H9 (cell line): ENCODE results near the gene PTPRJ. TPM values are rescaled to one million over a fixed set of nuclear protein-coding genes. Genes with fewer than 3 reads are reported as not detected.

ENCODE experiments used
- DNase-seq: peaks from one replicate; pipeline ENCODE4 v3.0.0-alpha.2; 2017
- H2AFZ ChIP-seq: one replicate; pipeline ENCODE4 v1.6.1; 2013; ENCODE audit warnings: mild to moderate bottlenecking, low read length, control low read depth, moderate library complexity
- H2AK5ac ChIP-seq: 2 replicates; pipeline ENCODE4 v1.6.1; 2013; ENCODE audit warnings: low read length, control low read depth, mixed read lengths; ENCODE audit not compliant: insufficient read length
- H2BK120ac ChIP-seq: one replicate; pipeline ENCODE4 v1.6.1; 2013; ENCODE audit warnings: low read depth, mild to moderate bottlenecking, low read length, control low read depth, inconsistent platforms; ENCODE audit not compliant: poor library complexity, severe bottlenecking
- H2BK12ac ChIP-seq: 2 replicates; pipeline ENCODE4 v1.6.1; 2013; ENCODE audit warnings: low read length, control low read depth, mixed read lengths, low read depth; ENCODE audit not compliant: insufficient read length
- H2BK15ac ChIP-seq: 2 replicates; pipeline ENCODE4 v1.6.1; 2013; ENCODE audit warnings: low read depth, low read length, control low read depth
- H2BK20ac ChIP-seq: one replicate; pipeline ENCODE4 v1.6.1; 2013; ENCODE audit warnings: low read depth, mild to moderate bottlenecking, low read length, control low read depth, inconsistent platforms; ENCODE audit not compliant: poor library complexity, severe bottlenecking
- H2BK5ac ChIP-seq: 2 replicates; pipeline ENCODE4 v1.6.1; 2013; ENCODE audit warnings: low read length, control low read depth, mixed read lengths; ENCODE audit not compliant: insufficient read length
- H3K14ac ChIP-seq: 2 replicates; pipeline ENCODE4 v1.6.1; 2013; ENCODE audit warnings: low read length, control low read depth; ENCODE audit not compliant: insufficient read depth
- H3K18ac ChIP-seq: 2 replicates; pipeline ENCODE4 v1.6.1; 2013; ENCODE audit warnings: low read depth, mild to moderate bottlenecking, mixed read lengths, low read length, control low read depth; ENCODE audit not compliant: insufficient read length
- H3K23ac ChIP-seq: 2 replicates; pipeline ENCODE4 v1.6.1; 2013; ENCODE audit warnings: low read length, control low read depth, mixed read lengths, low read depth; ENCODE audit not compliant: insufficient read length
- H3K23me2 ChIP-seq: 2 replicates; pipeline ENCODE4 v1.6.1; 2013; ENCODE audit warnings: low read depth, mild to moderate bottlenecking, mixed read lengths, low read length, control low read depth; ENCODE audit not compliant: insufficient read length, poor library complexity, severe bottlenecking
- H3K27ac ChIP-seq: 2 replicates; pipeline ENCODE4 v1.5.1; 2013; ENCODE audit warnings: low read length, control low read depth, mixed read lengths, low read depth; ENCODE audit not compliant: insufficient read length
- H3K27me3 ChIP-seq: 2 replicates; pipeline ENCODE4 v1.6.1; 2013; ENCODE audit warnings: low read length, control low read depth, inconsistent platforms; ENCODE audit not compliant: insufficient read depth
- H3K4ac ChIP-seq: 2 replicates; pipeline ENCODE4 v1.6.1; 2013; ENCODE audit warnings: low read depth, mild to moderate bottlenecking, control low read depth, inconsistent platforms, low read length, moderate library complexity
- H3K4me1 ChIP-seq: 2 replicates; pipeline ENCODE4 v1.6.1; 2013; ENCODE audit warnings: low read length, control low read depth, inconsistent platforms; ENCODE audit not compliant: insufficient read depth
- H3K4me2 ChIP-seq: 2 replicates; pipeline ENCODE4 v1.6.1; 2013; ENCODE audit warnings: low read length, control low read depth, mixed read lengths; ENCODE audit not compliant: insufficient read length, insufficient read depth
- H3K56ac ChIP-seq: 2 replicates; pipeline ENCODE4 v1.6.1; 2013; ENCODE audit warnings: low read depth, mild to moderate bottlenecking, mixed read lengths, low read length, control low read depth; ENCODE audit not compliant: insufficient read length
- H3K79me1 ChIP-seq: 2 replicates; pipeline ENCODE4 v1.6.1; 2013; ENCODE audit warnings: low read depth, mild to moderate bottlenecking, moderate library complexity, low read length, control low read depth, inconsistent platforms; ENCODE audit not compliant: insufficient read depth, poor library complexity, severe bottlenecking
- H3K79me2 ChIP-seq: 2 replicates; pipeline ENCODE4 v1.6.1; 2013; ENCODE audit warnings: low read length, control low read depth, inconsistent platforms; ENCODE audit not compliant: insufficient read depth
- H3K9ac ChIP-seq: 2 replicates; pipeline ENCODE4 v1.6.1; 2013; ENCODE audit warnings: low read length, control low read depth, mixed read lengths; ENCODE audit not compliant: insufficient read length; ENCODE audit errors: extremely low read depth
- H3K9me3 ChIP-seq: one replicate; pipeline ENCODE4 v1.6.1; 2013; ENCODE audit warnings: low read depth, low read length, inconsistent platforms; ENCODE audit not compliant: control insufficient read depth
- H3T11ph ChIP-seq: one replicate; pipeline ENCODE4 v1.6.1; 2013; ENCODE audit warnings: mild to moderate bottlenecking, low read length, control low read depth, inconsistent platforms
- H4K20me1 ChIP-seq: one replicate; pipeline ENCODE4 v1.6.1; 2013; ENCODE audit not compliant: control insufficient read depth, insufficient read length, insufficient read depth
- H4K5ac ChIP-seq: 2 replicates; pipeline ENCODE4 v1.6.1; 2013; ENCODE audit warnings: low read depth, mild to moderate bottlenecking, mixed read lengths, low read length, control low read depth; ENCODE audit not compliant: insufficient read length
- H4K8ac ChIP-seq: replicated peaks from 2 replicates; pipeline ENCODE4 v1.6.1; 2013; ENCODE audit warnings: low read length, control low read depth, mixed read lengths, low read depth; ENCODE audit not compliant: insufficient read length
- H4K91ac ChIP-seq: 2 replicates; pipeline ENCODE4 v1.6.1; 2013; ENCODE audit warnings: low read depth, mild to moderate bottlenecking, moderate library complexity, mixed read lengths, low read length, control low read depth; ENCODE audit not compliant: insufficient read length
- H3K27ac Mint-ChIP-seq, 3 experiments: 2 replicates in 2 of 3; 3 replicates in 1 of 3; pipeline ENCODE4 v1.8.0; 2020 to 2021; ENCODE audit warnings: mixed read lengths in 3 of 3, mild to moderate bottlenecking in 1 of 3, moderate library complexity in 1 of 3
- H3K27me3 Mint-ChIP-seq: 2 replicates; pipeline ENCODE4 v1.8.0; 2021; ENCODE audit warnings: low read depth, mild to moderate bottlenecking, moderate library complexity, mixed read lengths
- H3K36me3 Mint-ChIP-seq, 3 experiments: 2 replicates in 2 of 3; 3 replicates in 1 of 3; pipeline ENCODE4 v1.8.0; 2020 to 2021; ENCODE audit warnings: low read depth in 3 of 3, mixed read lengths in 3 of 3; ENCODE audit not compliant: insufficient read depth in 1 of 3
- H3K4me1 Mint-ChIP-seq, 2 experiments: 2 replicates each; pipeline ENCODE4 v1.8.0; 2020; ENCODE audit warnings: mixed read lengths in 2 of 2
- H3K4me3 Mint-ChIP-seq, 2 experiments: 2 replicates in 1 of 2; 3 replicates in 1 of 2; pipeline ENCODE4 v1.8.0; 2020 to 2021; ENCODE audit warnings: mild to moderate bottlenecking in 2 of 2, mixed read lengths in 2 of 2, moderate library complexity in 1 of 2
- H3K9me3 Mint-ChIP-seq, 2 experiments: 2 replicates in 1 of 2; 3 replicates in 1 of 2; pipeline ENCODE4 v1.8.0; 2020; ENCODE audit warnings: mild to moderate bottlenecking in 2 of 2, mixed read lengths in 2 of 2, moderate library complexity in 1 of 2
- CTCF ChIP-seq: fragments of 200-600 bp; sonication (generic); conservative IDR thresholded peaks from 3 replicates; pipeline ENCODE4 v1.8.0; 2021; ENCODE audit warnings: antibody characterized with exemption, mild to moderate bottlenecking
- WGBS: extraction: QIAGEN DNeasy Blood & Tissue Kit; methylation state at CpG from one replicate; pipeline ENCODE4 v1.1.7; 2013; ENCODE audit warnings: missing lambda C conversion rate, low lambda C conversion rate, mixed read lengths; ENCODE audit not compliant: insufficient read length; ENCODE audit errors: extremely low coverage; 5-methylcytosine and 5-hydroxymethylcytosine counted together
- total RNA-seq: library from RNA; stranded (reverse); gene quantifications from 2 replicates; pipeline ENCODE4 v1.2.1, GENCODE V29; 2021

PTPRJ gene
- total RNA-seq, 1 experiment from 2014 or later = 10.6 TPM

- Histone ChIP-seq H2AK5ac (no peak overlapping the region), H4K91ac (no peak overlapping the region), H3K4ac (no peak overlapping the region), H3K4me2 (no peak overlapping the region), H3K79me1 (no peaks in the 10 kb centered on the region), H2BK5ac (no peak overlapping the region), H3K79me2 (no peaks in the 10 kb centered on the region), H3K23me2 (no peaks in the 10 kb centered on the region), H3K27me3 (no peaks in the 10 kb centered on the region), H2BK12ac (no peak overlapping the region), H3K56ac (no peak overlapping the region), H3K23ac (no peak overlapping the region), H2AFZ (no peak overlapping the region), H3K4me1 (peaks cover 9% of the 10 kb centered on the region), H3T11ph (no peak overlapping the region), H3K14ac (no peak overlapping the region), H3K18ac (no peak overlapping the region), H3K9ac (no peak overlapping the region), H3K27ac (no peak overlapping the region), H4K8ac (no peak overlapping the region), H2BK15ac (no peak overlapping the region), H3K9me3 (no peaks in the 10 kb centered on the region), H2BK120ac (no peak overlapping the region), H4K20me1 (no peaks in the 10 kb centered on the region), H2BK20ac (no peak overlapping the region), H4K5ac (no peak overlapping the region)
- Mint-ChIP-seq H3K27me3 (no peaks in the 10 kb centered on the region), H3K4me1 (peaks cover 31 to 35% of the 10 kb centered on the region in 2 experiments), H3K4me3 (no peak overlapping the region), H3K36me3 (no peaks in the 10 kb centered on the region), H3K27ac (peak overlapping the region in 1 of 3 experiments; percentile 37; a peak in 1 of 7 replicates), H3K9me3 (no peaks in the 10 kb centered on the region)
- no peak for DNase-seq
- TF ChIP-seq CTCF = no peak
- WGBS = no CpG with 5 or more reads among the region's 3 CpGs
Measured at GRCh38 chr11:48050304-48050703, 69.9 kb downstream of the PTPRJ start.
